GM18867 (cell line): Measurements from ENCODE around the gene GPR62.
"Not testable (repeated sequence)": the region's sequence is repeated elsewhere in the genome, so short reads cannot be mapped to it uniquely, and the experiment has no call there.

Source experiments
- ATAC-seq: cut with Tn5 transposase; IDR thresholded peaks from one replicate; pipeline ENCODE4 v1.9.1; 2021; ENCODE audit warnings: mild to moderate bottlenecking, moderate library complexity; ENCODE audit not compliant: unreplicated experiment

GPR62 gene, protein sequence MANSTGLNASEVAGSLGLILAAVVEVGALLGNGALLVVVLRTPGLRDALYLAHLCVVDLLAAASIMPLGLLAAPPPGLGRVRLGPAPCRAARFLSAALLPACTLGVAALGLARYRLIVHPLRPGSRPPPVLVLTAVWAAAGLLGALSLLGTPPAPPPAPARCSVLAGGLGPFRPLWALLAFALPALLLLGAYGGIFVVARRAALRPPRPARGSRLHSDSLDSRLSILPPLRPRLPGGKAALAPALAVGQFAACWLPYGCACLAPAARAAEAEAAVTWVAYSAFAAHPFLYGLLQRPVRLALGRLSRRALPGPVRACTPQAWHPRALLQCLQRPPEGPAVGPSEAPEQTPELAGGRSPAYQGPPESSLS

DNA sequence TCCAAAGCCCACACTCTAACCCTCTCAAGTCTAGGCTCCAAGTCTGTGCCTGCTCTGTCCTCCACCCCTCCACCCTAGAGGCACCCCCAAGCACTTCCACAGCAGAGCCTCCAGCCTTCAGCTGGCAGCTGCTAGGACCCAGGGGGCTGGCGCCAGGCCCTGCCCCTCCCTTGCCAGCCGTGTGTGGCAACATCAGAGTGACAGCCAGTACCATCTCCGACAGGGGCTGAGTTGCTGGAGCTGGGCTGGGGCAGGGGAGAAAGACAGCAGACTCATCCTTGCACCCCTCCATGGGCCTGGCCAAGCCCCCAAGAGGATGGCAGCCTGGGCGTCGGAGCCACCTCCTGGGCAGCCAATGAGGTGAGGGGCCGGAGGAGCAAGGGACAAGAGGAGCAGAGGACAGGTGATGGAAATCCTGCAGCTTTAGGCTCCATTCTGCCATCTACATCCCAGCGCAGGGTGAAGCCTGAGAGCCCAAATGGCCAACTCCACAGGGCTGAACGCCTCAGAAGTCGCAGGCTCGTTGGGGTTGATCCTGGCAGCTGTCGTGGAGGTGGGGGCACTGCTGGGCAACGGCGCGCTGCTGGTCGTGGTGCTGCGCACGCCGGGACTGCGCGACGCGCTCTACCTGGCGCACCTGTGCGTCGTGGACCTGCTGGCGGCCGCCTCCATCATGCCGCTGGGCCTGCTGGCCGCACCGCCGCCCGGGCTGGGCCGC is at the start of gene GPR62:
TSS of gene GPR62 (plus strand) at position 207 of the 718 bp plus-strand sequence. CDS start at position 479, 272 bp downstream.
- ATAC-seq: no peak

DNA sequence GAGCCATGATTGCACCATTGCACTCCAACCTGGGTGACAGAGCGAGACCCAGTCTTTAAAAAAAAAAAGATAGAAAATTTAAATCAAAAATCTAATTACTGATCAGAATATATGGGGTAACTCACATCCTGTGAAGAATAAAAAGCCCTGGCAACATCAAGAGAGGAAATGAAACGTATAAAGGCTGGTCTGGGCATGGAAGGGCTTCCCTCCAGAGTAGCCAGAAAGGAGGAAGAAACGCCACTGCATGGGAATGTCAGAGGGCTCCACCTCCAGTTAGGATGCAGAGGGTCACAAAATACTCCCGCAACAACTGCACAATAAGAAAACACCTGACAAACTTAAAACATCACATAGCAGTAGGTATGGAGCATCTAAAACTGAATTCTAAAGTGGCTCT is 47.2 kb upstream of the GPR62 start:
- no peak for ATAC-seq

DNA sequence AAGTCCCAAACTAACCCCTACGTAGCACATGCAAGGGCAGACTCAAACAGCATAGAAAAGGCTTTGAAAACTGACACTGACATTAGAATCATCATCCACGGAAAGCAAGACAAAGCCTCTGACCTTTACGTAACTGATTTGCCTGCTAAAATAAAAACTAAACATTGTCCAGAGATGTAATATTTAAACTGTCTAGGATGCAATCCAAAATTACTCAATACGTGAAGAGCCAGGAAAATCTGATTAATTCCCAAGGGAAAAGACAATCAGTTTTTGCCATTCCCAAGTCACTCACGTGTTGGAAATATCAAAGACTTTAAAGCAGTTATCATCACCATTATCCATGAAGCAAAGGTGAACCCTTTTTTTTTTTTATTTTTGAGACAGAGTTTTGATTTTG is 38.8 kb upstream of the GPR62 start:
- ATAC-seq: no peak

DNA sequence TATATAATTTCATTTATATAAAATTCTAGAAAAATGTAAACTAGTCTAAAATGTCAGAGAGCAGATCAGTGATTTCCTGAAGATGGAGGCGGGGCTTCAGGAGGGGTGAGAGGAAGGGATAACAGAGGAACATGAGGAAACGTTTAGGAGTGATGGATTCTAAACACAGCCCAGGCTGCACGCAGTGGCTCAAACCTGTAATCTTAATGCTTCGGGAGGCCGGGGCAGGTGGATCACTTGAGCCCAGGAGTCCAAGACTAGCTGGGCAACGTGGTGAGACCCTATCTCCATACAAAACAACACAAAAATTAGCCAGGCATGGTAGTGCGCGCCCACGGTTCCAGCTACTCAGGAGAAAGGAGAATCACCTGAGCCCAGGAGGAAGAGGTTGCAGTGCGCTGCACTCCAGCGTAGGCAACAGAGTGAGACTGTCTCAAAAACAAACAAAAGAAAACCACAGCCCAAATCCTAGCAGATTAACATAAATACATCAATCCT is 34.1 kb upstream of the GPR62 start:
- ATAC-seq: no peak

DNA sequence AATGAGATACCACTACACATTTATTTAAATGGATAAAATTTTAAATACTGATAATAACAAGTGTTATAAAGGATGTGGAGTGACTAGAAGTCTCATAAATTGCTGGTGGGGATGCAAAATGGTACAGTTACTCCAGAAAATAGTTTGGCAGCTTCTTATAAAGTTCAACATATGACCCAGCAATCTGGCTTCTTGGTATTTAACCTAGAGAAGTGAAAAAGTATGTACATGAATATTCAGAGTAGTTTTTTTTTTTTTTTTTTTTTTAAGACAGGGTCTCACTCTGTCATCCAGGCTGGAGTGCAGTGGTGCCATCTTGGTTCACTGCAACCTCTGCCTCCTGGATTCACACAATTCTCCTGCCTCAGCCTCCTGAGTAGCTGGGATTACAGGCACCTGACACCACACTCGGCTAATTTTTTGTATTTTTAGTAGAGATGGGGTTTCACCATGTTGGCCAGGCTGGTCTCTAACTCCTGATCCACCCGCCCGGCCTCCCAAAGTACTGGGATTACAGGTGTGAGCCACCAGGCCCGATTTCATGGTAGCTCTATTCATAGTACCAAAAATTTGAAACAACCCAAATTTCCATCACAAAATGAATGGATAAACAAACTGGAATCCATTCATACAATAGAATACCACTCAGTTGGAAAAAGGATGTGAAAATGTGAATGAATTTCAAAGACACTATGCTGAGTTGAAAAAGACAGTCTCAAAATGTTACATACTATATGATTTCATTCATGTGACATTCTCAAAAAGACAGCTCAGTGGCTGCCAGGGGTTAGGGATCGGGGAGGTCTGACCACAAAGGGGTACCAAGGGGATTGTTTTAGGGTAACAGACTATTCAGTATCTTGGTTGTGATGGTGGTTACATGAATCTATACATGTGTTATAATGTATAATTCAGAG is 27.9 kb upstream of the GPR62 start:
- ATAC-seq: no peak

DNA sequence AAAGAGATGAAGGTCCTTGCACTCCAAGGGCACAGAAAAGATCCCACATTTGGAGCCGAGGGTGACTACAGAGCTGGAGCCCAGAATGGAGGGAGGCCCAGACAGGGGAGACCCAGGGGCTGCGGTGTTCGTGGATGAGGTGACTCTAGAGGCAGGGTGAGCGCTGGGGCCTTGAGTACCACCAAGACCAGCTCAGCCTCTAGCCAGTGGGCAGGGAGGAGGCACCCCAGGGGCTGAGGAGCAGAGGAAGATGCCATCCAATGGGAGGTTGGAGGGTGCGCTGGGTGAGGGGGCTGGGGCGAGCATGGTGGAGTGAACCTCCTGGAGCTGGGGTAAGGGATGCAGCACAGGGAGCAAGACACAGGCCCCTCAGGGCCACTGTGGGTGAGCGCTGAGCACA is 26.7 kb upstream of the GPR62 start:
- no peak for ATAC-seq

DNA sequence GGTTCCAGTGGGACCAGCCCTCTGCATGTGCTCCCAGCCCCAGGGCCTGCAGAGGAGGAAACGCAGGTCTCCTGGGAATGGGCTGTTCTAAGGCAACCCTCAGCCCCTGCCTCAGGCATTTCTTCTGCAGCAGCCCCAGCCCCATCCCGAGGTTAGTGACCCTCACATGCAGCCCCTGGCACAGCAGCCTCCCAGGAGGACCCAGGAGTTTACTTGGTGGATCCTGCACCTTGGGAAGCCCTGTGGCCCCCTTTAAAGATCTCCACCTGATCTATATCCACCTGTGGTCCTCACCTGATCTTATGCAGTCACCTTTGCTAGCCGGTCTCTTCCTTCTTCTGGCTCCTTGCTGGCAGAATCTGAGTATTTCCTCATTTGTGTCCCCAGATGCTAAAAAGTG is 26.2 kb upstream of the GPR62 start:
- not testable (repeated sequence) for ATAC-seq

DNA sequence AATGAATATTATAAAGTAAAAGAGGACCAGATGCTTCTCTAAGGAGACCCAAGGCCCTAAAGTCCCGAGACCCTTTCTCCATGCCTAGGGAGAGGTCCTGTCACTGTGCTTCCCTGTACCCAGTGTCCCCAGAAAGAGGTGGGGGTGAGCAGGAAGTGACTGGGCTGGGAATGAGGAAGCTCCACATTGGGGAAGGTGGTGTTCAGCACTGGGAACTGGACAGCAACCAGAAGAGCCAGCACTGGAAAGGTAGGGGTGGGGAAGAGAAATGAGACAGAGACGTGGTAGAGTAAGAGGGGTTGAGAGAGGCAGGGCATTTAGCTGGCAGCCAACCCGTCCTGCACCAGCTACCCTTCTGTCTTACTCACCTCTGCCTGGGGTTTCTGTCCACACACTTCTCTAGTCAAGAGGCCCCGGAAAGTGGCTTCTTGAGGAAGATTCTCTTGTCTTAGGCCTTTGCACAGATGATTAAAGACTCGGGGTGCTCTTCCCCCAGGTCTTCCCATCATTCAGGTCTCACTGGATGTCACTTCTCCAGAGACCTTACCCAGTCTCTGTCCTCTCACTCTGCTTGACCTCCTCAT is 25.7 kb upstream of the GPR62 start:
- ATAC-seq: no peak

DNA sequence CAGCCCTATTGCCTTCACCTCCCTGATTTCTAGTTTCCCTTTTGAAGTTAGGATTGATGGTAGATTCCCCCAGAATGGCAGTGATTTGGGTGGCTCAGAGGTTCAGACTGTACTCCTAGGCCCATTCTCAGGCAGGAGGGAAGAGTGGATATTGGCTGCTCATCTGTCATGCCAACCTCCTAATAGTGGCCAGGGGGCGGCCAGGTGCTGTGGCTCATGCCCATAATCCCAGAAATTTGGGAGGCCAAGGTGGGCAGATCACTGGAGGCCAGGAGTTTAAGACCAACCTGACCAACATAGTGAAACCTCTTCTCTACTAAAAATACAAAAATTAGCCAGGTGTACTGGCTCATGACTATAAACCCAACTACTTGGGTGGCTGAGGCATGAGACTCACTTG is 24.7 kb upstream of the GPR62 start:
- no peak for ATAC-seq

DNA sequence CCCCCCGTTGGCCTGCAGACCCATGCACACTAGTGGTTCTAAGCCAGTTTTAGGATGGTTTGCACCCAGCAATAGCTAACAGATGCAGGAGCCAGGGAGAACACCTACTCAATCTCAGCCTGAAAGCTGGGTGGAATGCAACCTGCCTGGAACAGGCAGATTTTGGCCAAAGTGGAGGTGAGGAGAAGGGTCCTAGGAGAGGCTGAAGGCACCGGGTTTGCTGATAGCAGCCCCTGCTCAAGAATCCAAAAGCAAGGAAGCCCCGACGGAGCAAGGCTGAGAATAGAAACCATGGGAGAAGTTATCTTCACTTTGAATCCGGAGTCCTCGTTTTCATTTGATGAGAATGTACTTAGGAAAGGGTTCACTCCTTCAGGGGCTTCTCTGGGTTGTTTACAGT is 23.4 kb upstream of the GPR62 start:
- no peak for ATAC-seq

DNA sequence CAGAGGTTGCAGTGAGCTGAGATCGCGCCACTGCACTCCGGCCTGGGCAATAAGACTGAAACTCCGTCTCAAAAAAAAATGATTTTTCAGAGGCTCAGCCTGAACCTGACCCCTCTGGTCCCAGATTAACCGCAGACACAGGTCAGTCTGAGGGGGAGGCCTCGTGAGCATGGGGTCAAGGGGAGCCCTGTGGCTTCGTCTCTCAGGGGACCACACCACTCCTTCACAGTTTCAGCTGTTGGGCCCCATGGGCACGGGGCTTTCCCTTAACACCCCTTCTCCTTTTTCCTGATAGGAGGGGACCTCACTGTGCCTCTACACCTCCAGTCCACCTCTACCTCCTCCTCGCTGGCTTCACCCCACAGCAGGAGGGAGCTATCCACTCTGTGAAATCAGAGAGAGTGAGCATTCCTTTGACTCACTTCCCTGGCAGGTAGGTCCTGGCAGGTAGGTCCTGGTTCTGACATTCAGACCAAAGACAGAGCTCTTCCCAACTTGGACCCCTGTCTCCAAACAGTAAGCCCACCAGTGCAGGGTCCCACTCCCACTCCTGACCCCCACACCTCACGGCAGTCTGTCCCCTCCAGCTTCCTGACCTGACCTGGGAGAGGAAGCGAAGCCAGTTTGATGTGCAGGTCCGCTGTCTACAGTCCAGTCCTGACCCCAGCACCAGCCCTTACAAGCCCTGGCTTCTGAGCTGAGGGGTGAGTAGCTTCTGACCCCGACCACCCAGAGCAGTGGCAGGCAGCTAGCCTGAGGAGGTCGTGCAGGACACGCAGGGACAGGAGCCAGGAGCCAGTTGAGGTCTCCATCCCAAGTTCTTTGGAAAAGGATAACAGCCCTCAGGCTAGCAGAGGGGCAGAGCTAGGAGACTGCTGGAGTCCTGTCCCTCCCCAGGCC is 22.5 kb upstream of the GPR62 start:
- no peak for ATAC-seq

DNA sequence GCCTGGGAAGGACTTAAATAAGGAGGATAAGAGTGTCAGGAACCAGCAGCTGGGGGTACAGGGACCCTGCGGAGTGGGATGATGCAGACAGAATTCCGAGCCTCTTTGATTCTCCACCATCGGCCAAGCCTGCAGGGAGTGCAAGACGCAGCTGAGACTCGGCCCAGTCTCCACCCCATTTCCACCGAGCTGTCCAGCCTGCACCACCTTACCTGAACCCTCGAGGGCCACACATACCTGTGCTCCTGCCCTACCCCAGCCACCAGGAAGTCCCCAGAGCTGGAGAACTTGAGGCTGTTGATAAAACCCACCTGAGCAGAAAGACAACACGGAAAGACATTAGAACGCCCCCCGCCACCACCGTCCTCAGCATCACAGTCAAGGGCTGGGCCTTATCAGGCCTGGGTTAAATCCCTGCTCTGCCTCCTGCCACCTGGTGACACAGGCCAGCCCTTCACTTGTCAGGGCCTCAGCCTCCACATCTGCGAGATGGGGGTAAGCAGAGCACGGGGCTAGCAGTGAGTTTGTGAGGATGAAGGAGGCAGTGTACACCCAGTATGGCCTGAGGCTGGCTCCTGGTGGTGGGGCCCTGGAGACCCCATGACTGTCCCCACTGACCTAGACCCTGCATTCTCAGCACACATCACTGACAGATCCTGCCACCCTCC is 21.6 kb upstream of the GPR62 start:
- ATAC-seq: no peak

DNA sequence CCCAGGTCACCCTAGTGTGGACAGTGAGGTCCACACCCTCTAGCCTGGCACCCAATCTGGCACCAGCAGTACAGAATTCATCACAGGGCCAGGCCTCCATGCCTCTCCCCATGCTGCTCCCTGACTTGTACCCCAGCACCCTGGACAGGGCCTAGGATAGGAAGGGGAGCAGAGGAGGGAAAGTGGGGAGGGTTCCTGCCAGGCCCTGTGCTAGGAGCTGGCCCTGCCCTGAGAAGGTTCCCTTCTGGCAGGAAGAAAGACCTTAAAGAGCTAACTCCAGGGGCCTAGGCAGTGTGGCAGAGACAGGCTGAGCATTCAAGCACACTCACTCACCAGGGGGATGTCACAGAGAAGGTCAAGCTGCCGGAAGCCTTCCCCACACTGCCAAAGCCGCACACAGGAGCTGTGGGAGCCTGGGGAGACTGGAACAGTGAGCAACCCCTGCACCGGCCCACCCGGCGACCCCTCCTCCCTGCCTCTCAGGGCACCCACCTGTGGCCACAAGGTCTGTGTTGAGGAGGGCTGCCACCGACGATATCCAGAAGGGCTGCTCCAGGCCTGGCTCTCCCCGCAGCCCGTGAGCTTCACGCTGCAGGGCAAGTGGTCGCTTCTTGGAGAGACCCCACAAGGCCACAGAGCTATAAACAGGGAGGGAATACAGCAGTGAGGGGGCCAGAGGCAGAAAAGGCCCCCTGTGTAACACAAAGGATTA is 20.9 kb upstream of the GPR62 start:
- ATAC-seq: no peak

DNA sequence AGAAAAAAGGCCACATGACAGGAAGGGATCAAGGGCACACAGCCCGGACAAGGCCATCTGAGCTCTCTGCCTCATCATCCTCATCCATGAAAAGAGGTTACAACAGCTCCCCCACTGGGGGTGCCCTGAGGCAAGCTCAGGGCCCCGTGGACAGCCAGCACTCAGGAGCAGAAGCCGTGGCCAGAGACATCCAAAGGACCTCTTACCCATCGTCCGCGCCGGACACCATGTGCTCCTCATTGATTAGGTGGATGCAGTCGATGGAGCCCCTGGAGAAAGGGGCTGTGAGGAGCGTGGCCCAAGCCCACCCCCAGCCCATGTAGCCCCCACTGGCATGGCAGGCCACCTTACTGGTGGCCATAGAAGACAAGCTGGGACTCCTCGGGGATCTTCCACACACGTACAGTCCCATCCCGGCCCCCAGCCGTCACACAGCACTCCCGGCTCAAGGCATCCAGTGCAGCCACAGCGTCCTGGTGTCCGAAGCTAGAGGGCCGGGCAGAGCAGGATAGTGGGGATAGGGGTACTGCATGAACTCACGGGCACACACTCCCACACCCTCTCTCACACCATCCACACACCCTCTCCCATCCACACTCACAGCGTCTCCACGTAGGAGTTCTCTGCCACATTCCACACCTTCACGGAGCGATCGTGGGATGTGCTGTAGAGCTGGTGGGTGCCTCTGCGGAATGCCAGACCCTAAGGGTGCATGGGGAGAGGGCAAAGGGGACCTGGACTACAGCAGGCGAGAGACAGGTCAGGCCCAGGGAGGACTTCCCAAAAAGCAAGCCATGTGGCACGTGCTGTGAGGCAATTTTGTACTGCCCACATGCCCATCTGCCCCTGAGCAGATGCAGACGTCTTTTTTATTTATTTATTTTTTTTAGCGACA is 19.9 kb upstream of the GPR62 start:
- ATAC-seq: no peak

DNA sequence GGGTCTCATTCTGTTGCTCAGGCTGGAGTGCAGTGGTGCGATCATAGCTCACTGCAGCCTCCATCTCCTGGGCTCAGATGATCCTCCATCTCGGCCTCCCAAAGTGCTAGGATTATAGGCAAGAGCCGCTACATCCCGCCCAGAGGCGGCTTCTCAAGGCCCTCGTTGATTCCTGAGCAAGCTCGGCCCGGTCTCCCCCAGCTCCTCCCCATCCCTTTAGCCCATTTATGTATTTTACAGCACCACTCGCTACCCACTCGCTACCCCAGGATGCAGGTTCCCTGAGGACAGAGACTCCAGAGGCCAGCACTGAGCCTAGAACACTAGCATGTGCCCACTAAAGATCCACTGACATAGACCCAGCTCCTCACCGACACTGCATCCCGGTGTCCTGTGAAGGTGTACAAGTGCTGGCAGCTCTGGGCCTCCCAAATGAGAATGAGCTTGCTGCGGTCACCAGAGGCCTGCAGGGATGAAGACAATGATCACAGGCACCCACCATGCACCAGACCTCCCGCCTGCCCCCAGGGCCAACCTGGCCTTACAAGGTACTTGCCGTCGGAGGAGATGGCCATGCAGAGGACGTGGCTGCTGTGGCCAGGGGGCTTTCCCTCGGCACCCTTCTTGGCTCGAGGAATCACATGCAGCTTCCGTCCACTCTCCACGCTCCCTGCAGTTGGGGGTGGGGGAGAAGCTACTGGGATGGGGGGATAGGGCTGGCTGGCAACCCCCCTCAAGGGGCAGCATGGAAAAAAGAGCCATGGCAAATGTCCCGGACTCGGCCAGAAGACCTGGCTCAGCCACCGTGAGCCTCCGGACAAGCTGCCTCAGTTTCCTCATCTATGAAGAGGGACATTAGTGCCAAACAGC is 19.1 kb upstream of the GPR62 start:
- no peak for ATAC-seq

DNA sequence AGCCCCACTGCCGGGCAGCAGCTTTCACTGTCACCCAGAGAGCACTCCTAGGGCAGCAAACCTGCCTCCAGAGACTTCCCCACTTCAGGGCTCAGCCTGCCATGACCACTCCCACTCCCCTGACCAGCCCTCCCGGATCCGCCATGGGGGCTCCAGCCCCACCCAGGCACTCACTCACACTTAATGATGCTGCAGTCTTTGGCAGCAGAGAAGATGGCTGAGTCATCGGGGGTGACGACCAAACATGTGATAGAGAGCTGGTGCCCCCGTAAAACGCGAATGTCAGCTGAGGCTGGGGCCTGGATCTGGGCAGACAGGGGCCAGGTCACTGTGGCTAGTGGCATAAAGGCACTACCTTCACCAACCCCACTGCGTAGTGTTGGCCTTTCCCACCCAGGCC is 18.2 kb upstream of the GPR62 start:
- no peak for ATAC-seq
